Choroid plexus epithelial cell (primary cell): ENCODE data around the gene DYNC2H1.

Experiments
- DNase-seq: peaks from one replicate; pipeline ENCODE4 v3.0.0-alpha.2; 2010; ENCODE audit warnings: low read depth
- H3K4me3 ChIP-seq: 2 replicates; pipeline ENCODE4 v1.5.1; 2011; ENCODE audit warnings: low read depth, mild to moderate bottlenecking, control low read depth, low read length, moderate library complexity
- CTCF ChIP-seq: conservative IDR thresholded peaks from 2 replicates; pipeline ENCODE4 v1.5.1; 2011; ENCODE audit warnings: low read depth, mild to moderate bottlenecking, control low read depth, inconsistent platforms, low read length, moderate library complexity

The DYNC2H1 gene

GRCh38 chr11:103398829-103399228 is 289.6 kb downstream of the DYNC2H1 start:
- no peak for DNase-seq
- no peak overlapping the region for H3K4me3 ChIP-seq
- TF ChIP-seq CTCF = no peak

- TF ChIP-seq CTCF = no peak
- no peak for DNase-seq
- no peak overlapping the region for H3K4me3 ChIP-seq
Observed at GRCh38 chr11:103406357-103406756, 297.1 kb downstream of the DYNC2H1 start.

GRCh38 chr11:103407641-103408040 is 298.4 kb downstream of the DYNC2H1 start:
- DNase-seq = no peak
- no peak for TF ChIP-seq CTCF
- H3K4me3 ChIP-seq = no peak overlapping the region

GRCh38 chr11:103413266-103413888 is 304.2 kb downstream of the DYNC2H1 start:
- H3K4me3 ChIP-seq = no peak overlapping the region
- TF ChIP-seq CTCF = no peak
- peak; percentile 44 for DNase-seq

- TF ChIP-seq CTCF = no peak
- H3K4me3 ChIP-seq = no peak overlapping the region
- DNase-seq = no peak
Observed at GRCh38 chr11:103418014-103418413, 308.8 kb downstream of the DYNC2H1 start.

- H3K4me3 ChIP-seq = no peak overlapping the region
- DNase-seq = peak; percentile 86
- no peak for TF ChIP-seq CTCF
Observed at GRCh38 chr11:103420593-103420992, 311.4 kb downstream of the DYNC2H1 start.

- DNase-seq = peak; percentile 83
- no peak for TF ChIP-seq CTCF
- H3K4me3 ChIP-seq = no peak overlapping the region
Observed at GRCh38 chr11:103433386-103434072, 324.3 kb downstream of the DYNC2H1 start.
